Prostate gland (tissue), 2 donors: Measurements from ENCODE around the gene RCBTB2.

ENCODE experiments used
- POLR2AphosphoS5 ChIP-seq: sonication (generic); formaldehyde crosslinking; IDR thresholded peaks from one replicate; pipeline ENCODE4 v1.6.1; 2017; ENCODE audit warnings: antibody characterized with exemption
- TF ChIP-seq, protein P1 (sequence below), 4 experiments: fragments of 200-600 bp in 2 of 4; fragments of 450-650 bp in 2 of 4; sonication (generic) in 2 of 4; IDR thresholded peaks; 1 replicate in 3 of 4; 2 replicates in 1 of 4; pipeline ENCODE4 v1.5.1; 2016 to 2019; ENCODE audit warnings: antibody characterized with exemption in 4 of 4, mild to moderate bottlenecking in 2 of 4, moderate library complexity in 2 of 4

DNA sequence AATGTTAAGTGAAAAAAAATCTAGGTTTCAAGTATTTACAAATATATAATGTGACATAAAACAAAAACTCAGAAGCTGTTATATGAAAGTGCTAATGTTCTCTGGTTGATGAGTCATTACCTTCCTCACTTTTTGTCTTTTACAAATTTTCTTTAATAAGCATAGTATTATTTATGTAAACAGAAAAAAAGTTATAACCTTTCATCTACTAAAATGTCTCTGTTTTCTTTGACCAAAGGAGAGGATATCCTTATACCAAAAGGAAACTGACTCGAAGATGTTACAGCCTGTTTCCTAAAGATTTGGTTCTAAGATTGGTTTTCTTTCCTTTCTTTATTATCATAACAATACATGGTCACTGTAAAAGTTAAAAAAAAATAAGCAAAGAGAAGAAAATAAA is 38.0 kb downstream of the RCBTB2 start:
- TF ChIP-seq, protein P1, sequence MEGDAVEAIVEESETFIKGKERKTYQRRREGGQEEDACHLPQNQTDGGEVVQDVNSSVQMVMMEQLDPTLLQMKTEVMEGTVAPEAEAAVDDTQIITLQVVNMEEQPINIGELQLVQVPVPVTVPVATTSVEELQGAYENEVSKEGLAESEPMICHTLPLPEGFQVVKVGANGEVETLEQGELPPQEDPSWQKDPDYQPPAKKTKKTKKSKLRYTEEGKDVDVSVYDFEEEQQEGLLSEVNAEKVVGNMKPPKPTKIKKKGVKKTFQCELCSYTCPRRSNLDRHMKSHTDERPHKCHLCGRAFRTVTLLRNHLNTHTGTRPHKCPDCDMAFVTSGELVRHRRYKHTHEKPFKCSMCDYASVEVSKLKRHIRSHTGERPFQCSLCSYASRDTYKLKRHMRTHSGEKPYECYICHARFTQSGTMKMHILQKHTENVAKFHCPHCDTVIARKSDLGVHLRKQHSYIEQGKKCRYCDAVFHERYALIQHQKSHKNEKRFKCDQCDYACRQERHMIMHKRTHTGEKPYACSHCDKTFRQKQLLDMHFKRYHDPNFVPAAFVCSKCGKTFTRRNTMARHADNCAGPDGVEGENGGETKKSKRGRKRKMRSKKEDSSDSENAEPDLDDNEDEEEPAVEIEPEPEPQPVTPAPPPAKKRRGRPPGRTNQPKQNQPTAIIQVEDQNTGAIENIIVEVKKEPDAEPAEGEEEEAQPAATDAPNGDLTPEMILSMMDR (IDR thresholded peaks at IDR 0.05), result no peak
- TF ChIP-seq POLR2AphosphoS5, result no peak
